ENCODE data around the gene TPRG1L.

TPRG1L gene

DNA sequence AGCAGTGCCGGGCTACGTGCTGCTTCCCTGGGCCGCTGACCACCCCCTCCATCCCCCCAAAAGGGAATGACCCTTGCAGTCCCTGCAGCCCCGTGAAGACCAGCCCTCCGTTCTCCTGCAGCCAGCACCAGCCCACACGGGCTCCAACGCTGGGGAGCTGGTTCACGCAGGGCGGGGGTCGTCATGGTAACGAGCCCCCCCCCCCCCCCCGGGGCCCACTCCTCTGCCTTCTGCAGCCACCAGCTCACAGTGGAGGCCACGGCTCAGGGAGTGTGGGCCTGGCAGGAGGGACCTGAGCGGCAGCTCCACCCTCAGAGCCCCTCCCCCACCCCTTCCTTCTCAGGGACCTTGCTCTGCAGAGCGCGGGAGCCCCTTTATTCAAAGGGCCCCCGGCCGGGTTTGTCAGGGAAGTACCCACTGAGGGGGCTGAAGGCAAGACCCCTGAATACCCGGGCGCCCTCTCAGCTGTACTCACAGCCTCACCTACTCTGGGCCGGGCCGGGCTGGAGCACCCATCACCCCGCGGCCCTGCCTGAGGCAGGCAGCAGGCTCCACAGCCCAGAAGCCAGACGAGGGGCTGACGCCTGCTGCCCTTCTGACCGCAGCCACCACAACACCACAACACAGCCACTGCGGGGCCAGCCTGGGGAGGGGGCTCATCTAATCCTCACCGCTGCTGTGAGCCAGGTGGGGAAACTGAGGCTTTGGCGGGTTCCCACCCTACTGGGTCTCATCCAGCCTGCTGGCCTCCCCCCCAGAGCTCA, 26.1 kb upstream of the TPRG1L start:
- Histone ChIP-seq H3K36me3 (replicated peaks; ENCODE audit: low read depth, low read length) (no peaks in the 10 kb centered on the region), H3K79me2 (ENCODE audit: low read length) (no peaks in the 10 kb centered on the region), H3K9me3 (ENCODE audit: insufficient read depth, low read length) (no peaks in the 10 kb centered on the region), H3K27ac (ENCODE audit: low read length) (no peak overlapping the region), H3K9ac (ENCODE audit: low read length) (no peak overlapping the region), H3K4me1 (ENCODE audit: low read length) (no peaks in the 10 kb centered on the region), H3K27me3 (ENCODE audit: low read depth, low read length) (no peaks in the 10 kb centered on the region), H3K4me3 (ENCODE audit: low read length) (no peak overlapping the region), H4K20me1 (ENCODE audit: insufficient read depth, low read length) (no peaks in the 10 kb centered on the region), H3K4me2 (ENCODE audit: low read length) (no peak overlapping the region), H2AFZ (ENCODE audit: low read depth, low read length) (no peak overlapping the region)
- TF ChIP-seq, protein P1, sequence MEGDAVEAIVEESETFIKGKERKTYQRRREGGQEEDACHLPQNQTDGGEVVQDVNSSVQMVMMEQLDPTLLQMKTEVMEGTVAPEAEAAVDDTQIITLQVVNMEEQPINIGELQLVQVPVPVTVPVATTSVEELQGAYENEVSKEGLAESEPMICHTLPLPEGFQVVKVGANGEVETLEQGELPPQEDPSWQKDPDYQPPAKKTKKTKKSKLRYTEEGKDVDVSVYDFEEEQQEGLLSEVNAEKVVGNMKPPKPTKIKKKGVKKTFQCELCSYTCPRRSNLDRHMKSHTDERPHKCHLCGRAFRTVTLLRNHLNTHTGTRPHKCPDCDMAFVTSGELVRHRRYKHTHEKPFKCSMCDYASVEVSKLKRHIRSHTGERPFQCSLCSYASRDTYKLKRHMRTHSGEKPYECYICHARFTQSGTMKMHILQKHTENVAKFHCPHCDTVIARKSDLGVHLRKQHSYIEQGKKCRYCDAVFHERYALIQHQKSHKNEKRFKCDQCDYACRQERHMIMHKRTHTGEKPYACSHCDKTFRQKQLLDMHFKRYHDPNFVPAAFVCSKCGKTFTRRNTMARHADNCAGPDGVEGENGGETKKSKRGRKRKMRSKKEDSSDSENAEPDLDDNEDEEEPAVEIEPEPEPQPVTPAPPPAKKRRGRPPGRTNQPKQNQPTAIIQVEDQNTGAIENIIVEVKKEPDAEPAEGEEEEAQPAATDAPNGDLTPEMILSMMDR (IDR thresholded peaks at IDR 0.05; ENCODE audit: low read depth, low read length) = no peak
- no peak for TF ChIP-seq EZH2phosphoT487 (IDR thresholded peaks at IDR 0.05; ENCODE audit: low read depth)

DNA sequence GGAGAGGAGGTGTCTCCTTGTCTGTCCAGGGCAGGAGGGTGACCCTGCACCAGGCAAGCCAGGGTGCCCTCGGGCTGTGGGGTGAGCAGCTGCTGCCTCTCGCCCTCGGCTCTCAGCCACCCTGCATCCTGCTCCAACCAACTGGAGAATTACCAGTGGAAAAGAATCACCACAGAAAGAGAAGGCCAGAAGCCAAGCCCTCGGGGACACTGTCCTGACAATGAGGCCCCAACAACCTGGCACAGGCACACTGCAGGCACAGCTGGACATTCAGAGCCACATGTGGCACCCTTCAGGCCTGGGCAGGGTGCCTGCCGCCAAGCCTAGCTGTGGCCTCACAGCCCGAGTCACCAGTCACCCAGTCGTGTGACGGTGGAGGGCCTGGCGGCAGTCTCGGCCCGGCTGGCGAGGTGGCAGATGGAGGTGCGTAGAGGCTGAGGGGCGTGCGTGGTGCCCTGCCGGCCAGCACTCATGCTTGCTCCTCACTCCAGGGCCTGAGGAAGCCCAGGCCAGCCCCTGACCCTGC, 25.5 kb upstream of the TPRG1L start:
- Histone ChIP-seq H4K20me1 (ENCODE audit: insufficient read depth, low read length) (no peaks in the 10 kb centered on the region), H3K79me2 (ENCODE audit: low read length) (no peaks in the 10 kb centered on the region), H3K27ac (ENCODE audit: low read length) (no peak overlapping the region), H2AFZ (ENCODE audit: low read depth, low read length) (no peak overlapping the region), H3K9ac (ENCODE audit: low read length) (no peak overlapping the region), H3K4me2 (ENCODE audit: low read length) (no peak overlapping the region), H3K4me1 (ENCODE audit: low read length) (no peaks in the 10 kb centered on the region), H3K27me3 (ENCODE audit: low read depth, low read length) (no peaks in the 10 kb centered on the region), H3K9me3 (ENCODE audit: insufficient read depth, low read length) (no peaks in the 10 kb centered on the region), H3K36me3 (replicated peaks; ENCODE audit: low read depth, low read length) (no peaks in the 10 kb centered on the region), H3K4me3 (ENCODE audit: low read length) (no peak overlapping the region)
- no peak for TF ChIP-seq EZH2phosphoT487 (IDR thresholded peaks at IDR 0.05; ENCODE audit: low read depth)
- TF ChIP-seq, protein P1 (IDR thresholded peaks at IDR 0.05; ENCODE audit: low read depth, low read length) = no peak

DNA sequence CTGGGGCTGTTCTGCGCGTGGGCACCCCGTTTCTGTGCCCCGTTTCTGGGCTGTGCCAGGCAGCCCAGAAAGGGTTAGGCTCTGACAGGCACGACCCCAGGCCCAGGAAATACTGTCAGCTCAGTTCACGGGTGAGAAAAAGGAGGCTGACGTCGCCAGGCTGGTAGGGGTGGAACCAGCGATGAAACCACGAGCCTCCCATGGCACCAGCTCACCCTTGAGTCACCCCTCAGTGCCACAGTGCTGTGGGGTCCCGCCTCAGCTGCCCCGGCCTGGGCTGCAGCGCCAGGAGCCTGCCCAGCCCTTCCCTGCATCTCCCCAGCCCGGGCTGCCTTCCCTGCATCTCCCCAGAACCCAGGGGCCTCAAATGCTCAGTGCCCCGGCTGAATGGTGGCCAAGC, 25.0 kb upstream of the TPRG1L start:
- no peak overlapping the region for H3K9ac ChIP-seq (ENCODE audit: low read length)
- H2AFZ ChIP-seq (ENCODE audit: low read depth, low read length) = no peak overlapping the region
- TF ChIP-seq EZH2phosphoT487 (IDR thresholded peaks at IDR 0.05; ENCODE audit: low read depth) = no peak
- TF ChIP-seq, protein P1 (IDR thresholded peaks at IDR 0.05; ENCODE audit: low read depth, low read length) = no peak
- H3K27me3 ChIP-seq (ENCODE audit: low read depth, low read length) = no peaks in the 10 kb centered on the region
- no peak overlapping the region for H3K27ac ChIP-seq (ENCODE audit: low read length)
- no peaks in the 10 kb centered on the region for H3K79me2 ChIP-seq (ENCODE audit: low read length)
- H3K4me3 ChIP-seq (ENCODE audit: low read length) = no peak overlapping the region
- no peaks in the 10 kb centered on the region for H3K4me1 ChIP-seq (ENCODE audit: low read length)
- no peak overlapping the region for H3K4me2 ChIP-seq (ENCODE audit: low read length)
- no peaks in the 10 kb centered on the region for H4K20me1 ChIP-seq (ENCODE audit: insufficient read depth, low read length)
- H3K36me3 ChIP-seq (replicated peaks; ENCODE audit: low read depth, low read length) = no peaks in the 10 kb centered on the region
- no peaks in the 10 kb centered on the region for H3K9me3 ChIP-seq (ENCODE audit: insufficient read depth, low read length)

DNA sequence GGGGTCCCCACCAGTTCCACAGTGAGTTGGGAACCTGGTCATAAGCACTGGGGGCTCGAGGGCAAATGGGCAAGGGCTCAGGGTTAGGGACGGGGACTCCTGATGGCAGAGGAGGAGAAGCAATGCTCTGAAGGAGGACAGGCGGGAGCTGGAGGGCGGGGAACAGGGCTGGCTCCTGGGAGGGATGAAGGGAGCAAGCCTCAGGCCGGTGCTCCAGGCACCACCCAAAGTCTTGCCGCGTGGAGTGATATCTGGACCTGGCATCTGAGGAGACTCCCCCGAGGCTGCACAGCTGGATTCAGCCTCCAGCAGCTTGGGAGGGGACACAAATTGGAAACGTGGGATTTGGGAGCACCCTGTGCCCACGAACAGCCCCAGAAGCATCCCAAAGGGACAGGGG, 24.5 kb upstream of the TPRG1L start:
- Histone ChIP-seq H4K20me1 (ENCODE audit: insufficient read depth, low read length) (no peaks in the 10 kb centered on the region), H3K36me3 (replicated peaks; ENCODE audit: low read depth, low read length) (no peaks in the 10 kb centered on the region), H3K9ac (ENCODE audit: low read length) (no peak overlapping the region), H2AFZ (ENCODE audit: low read depth, low read length) (no peak overlapping the region), H3K9me3 (ENCODE audit: insufficient read depth, low read length) (no peaks in the 10 kb centered on the region), H3K4me1 (ENCODE audit: low read length) (no peaks in the 10 kb centered on the region), H3K4me2 (ENCODE audit: low read length) (no peak overlapping the region), H3K27ac (ENCODE audit: low read length) (no peak overlapping the region), H3K79me2 (ENCODE audit: low read length) (no peaks in the 10 kb centered on the region), H3K4me3 (ENCODE audit: low read length) (no peak overlapping the region), H3K27me3 (ENCODE audit: low read depth, low read length) (no peaks in the 10 kb centered on the region)
- TF ChIP-seq, protein P1 (IDR thresholded peaks at IDR 0.05; ENCODE audit: low read depth, low read length) = no peak
- TF ChIP-seq EZH2phosphoT487 (IDR thresholded peaks at IDR 0.05; ENCODE audit: low read depth) = no peak

Data from OCI-LY3 (cell line).